Mononuclear cell (primary cell): Measurements from ENCODE around the gene ADCY4. TPM values are rescaled to one million over a fixed set of nuclear protein-coding genes. Genes with fewer than 3 reads are reported as not detected.

Source experiments
- H3K27me3 ChIP-seq: 2 replicates; pipeline ENCODE4 v1.6.0; 2011; ENCODE audit warnings: low read length, control low read depth; ENCODE audit not compliant: insufficient read depth
- H3K4me1 ChIP-seq: 2 replicates; pipeline ENCODE4 v1.5.1; 2011; ENCODE audit warnings: mild to moderate bottlenecking, low read length, control low read depth; ENCODE audit not compliant: insufficient read depth
- H3K4me3 ChIP-seq: 2 replicates; pipeline ENCODE4 v1.5.1; 2011; ENCODE audit warnings: mild to moderate bottlenecking, low read length, moderate library complexity
- H3K9me3 ChIP-seq: 2 replicates; pipeline ENCODE4 v1.5.1; 2011; ENCODE audit warnings: low read depth, mild to moderate bottlenecking, control low read depth, low read length
- total RNA-seq: library from RNA; depleted of rRNA; stranded (reverse); fragments of >200 nt; gene quantifications from one replicate; pipeline ENCODE4 v1.2.3, GENCODE V29; 2012

Gene ADCY4
- total RNA-seq, 1 donor: 2.3 TPM

- Histone ChIP-seq H3K9me3 (no peaks in the 10 kb centered on the region), H3K4me1 (peaks cover 76% of the 10 kb centered on the region), H3K4me3 (no peak overlapping the region), H3K27me3 (no peaks in the 10 kb centered on the region)
Observed at GRCh38 chr14:24273422-24273998, 61.4 kb downstream of the ADCY4 start.

GRCh38 chr14:24272467-24272866, 62.4 kb downstream of the ADCY4 start:
- H3K9me3 ChIP-seq: no peaks in the 10 kb centered on the region
- no peak overlapping the region for H3K4me3 ChIP-seq
- H3K4me1 ChIP-seq: peaks cover 66% of the 10 kb centered on the region
- H3K27me3 ChIP-seq: no peaks in the 10 kb centered on the region

GRCh38 chr14:24271834-24272263, 63.0 kb downstream of the ADCY4 start:
- Histone ChIP-seq H3K27me3 (no peaks in the 10 kb centered on the region), H3K4me3 (peak overlapping the region; percentile 92), H3K4me1 (peaks cover 60% of the 10 kb centered on the region)

GRCh38 chr14:24271134-24271833, 63.6 kb downstream of the ADCY4 start, which contains the start of gene RABGGTA:
TSS of gene RABGGTA (minus strand) at chr14:24271597. CDS start at chr14:24271115, 482 bp downstream.
- peaks cover 54% of the 10 kb centered on the region for H3K4me1 ChIP-seq
- H3K9me3 ChIP-seq: no peaks in the 10 kb centered on the region
- no peaks in the 10 kb centered on the region for H3K27me3 ChIP-seq
- peak within 1 kb of the TSS; percentile 92 for H3K4me3 ChIP-seq

More at GRCh38 chr14:24271834-24272263, 63.0 kb downstream of the ADCY4 start:
- H3K9me3 ChIP-seq: no peaks in the 10 kb centered on the region

GRCh38 chr14:24270537-24271133, 64.2 kb downstream of the ADCY4 start:
- H3K4me3 ChIP-seq: peak overlapping the region; percentile 92
- peaks cover 48% of the 10 kb centered on the region for H3K4me1 ChIP-seq
- H3K9me3 ChIP-seq: no peaks in the 10 kb centered on the region

GRCh38 chr14:24269910-24270536, 64.8 kb downstream of the ADCY4 start:
- no peak overlapping the region for H3K4me3 ChIP-seq
- H3K27me3 ChIP-seq: no peaks in the 10 kb centered on the region
- H3K9me3 ChIP-seq: no peaks in the 10 kb centered on the region
- H3K4me1 ChIP-seq: peaks cover 41% of the 10 kb centered on the region

More at GRCh38 chr14:24270537-24271133, 64.2 kb downstream of the ADCY4 start:
- H3K27me3 ChIP-seq: no peaks in the 10 kb centered on the region

- H3K27me3 ChIP-seq: no peaks in the 10 kb centered on the region
- no peak overlapping the region for H3K4me3 ChIP-seq
- no peaks in the 10 kb centered on the region for H3K9me3 ChIP-seq
- H3K4me1 ChIP-seq: peaks cover 35% of the 10 kb centered on the region
Observed at GRCh38 chr14:24269368-24269767, 65.5 kb downstream of the ADCY4 start.

Other genes starting within 250 kb of the ADCY4 start
- gene PCK2, start 240.8 kb downstream of the ADCY4 start, total RNA-seq: 4.6 TPM
- 59.1 TPM for gene DCAF11, start 220.3 kb downstream of the ADCY4 start, total RNA-seq
- 1.2 TPM for gene NRL, start 220.1 kb downstream of the ADCY4 start, total RNA-seq
- gene FITM1, start 204.4 kb downstream of the ADCY4 start, total RNA-seq: 0.42 TPM
- gene PSME1, start 198.9 kb downstream of the ADCY4 start, total RNA-seq: 218 TPM
- gene EMC9, start 193.5 kb downstream of the ADCY4 start, total RNA-seq: 4.1 TPM
- gene PSME2, start 188.5 kb downstream of the ADCY4 start, total RNA-seq: 78.9 TPM
- gene RNF31, start 187.6 kb downstream of the ADCY4 start, total RNA-seq: 38.4 TPM
- gene IRF9, start 173.8 kb downstream of the ADCY4 start, total RNA-seq: 126 TPM
- 22.7 TPM for gene REC8, start 163.0 kb downstream of the ADCY4 start, total RNA-seq
- 13.3 TPM for gene IPO4, start 146.3 kb downstream of the ADCY4 start, total RNA-seq
- gene TM9SF1, start 139.6 kb downstream of the ADCY4 start, total RNA-seq: 13.6 TPM
- gene TSSK4, start 129.4 kb downstream of the ADCY4 start, total RNA-seq: 0.31 TPM
- 90.8 TPM for gene CHMP4A, start 121.6 kb downstream of the ADCY4 start, total RNA-seq
- 4.5 TPM for gene MDP1, start 119.0 kb downstream of the ADCY4 start, total RNA-seq
- 51.2 TPM for gene NEDD8, start 102.7 kb downstream of the ADCY4 start, total RNA-seq
- 31.1 TPM for gene GMPR2, start 102.1 kb downstream of the ADCY4 start, total RNA-seq
- gene TINF2, start 92.4 kb downstream of the ADCY4 start, total RNA-seq: 70.7 TPM
- gene TGM1, start 71.9 kb downstream of the ADCY4 start, total RNA-seq: 4.2 TPM
- 25.1 TPM for gene RABGGTA, start 63.5 kb downstream of the ADCY4 start, total RNA-seq
- 10.4 TPM for gene DHRS1, start 35.3 kb downstream of the ADCY4 start, total RNA-seq
- gene NOP9, start 35.2 kb downstream of the ADCY4 start, total RNA-seq: 11.2 TPM
- gene CIDEB, start 27.1 kb downstream of the ADCY4 start, total RNA-seq: 14.4 TPM
- gene LTB4R2, start 24.9 kb downstream of the ADCY4 start, total RNA-seq: 12.6 TPM
- 12.5 TPM for gene LTB4R, start 23.6 kb downstream of the ADCY4 start, total RNA-seq
- 9.9 TPM for gene RIPK3, start 4.9 kb upstream of the ADCY4 start, total RNA-seq
- 0.10 TPM for gene NFATC4, start 33.1 kb upstream of the ADCY4 start, total RNA-seq
- gene NYNRIN, start 63.9 kb upstream of the ADCY4 start, total RNA-seq: under 0.01 TPM
- gene CBLN3, start 94.6 kb upstream of the ADCY4 start, total RNA-seq: 0.84 TPM
- gene KHNYN, start 94.9 kb upstream of the ADCY4 start, total RNA-seq: 148 TPM
- gene SDR39U1, start 107.7 kb upstream of the ADCY4 start, total RNA-seq: 21.6 TPM
- not detected for gene CMA1, start 173.2 kb upstream of the ADCY4 start, total RNA-seq
- not detected for gene CTSG, start 241.2 kb upstream of the ADCY4 start, total RNA-seq